GM10248 (cell line): Measurements from ENCODE around the gene ERAP2.

Source experiments
- CTCF ChIA-PET: fragments of 300-600 bp; sonication (Branson Sonifier 250); formaldehyde crosslinking; extraction: SDS; loops from one replicate; lab custom pipeline; 2021; ENCODE audit warnings: antibody characterized with exemption; lab: Yijun Ruan, JAX
- POLR2A ChIA-PET: fragments of 350-650 bp; sonication (Branson Sonifier 250); formaldehyde crosslinking; extraction: SDS; loops from one replicate; lab custom pipeline; 2020; ENCODE audit warnings: antibody characterized with exemption; lab: Yijun Ruan, JAX
- DNase-seq: peaks from one replicate; pipeline ENCODE4 v3.0.0; 2012; ENCODE audit errors: extremely low spot score
- TF ChIP-seq, protein P1 (sequence below): IDR thresholded peaks from 2 replicates; pipeline ENCODE4 v1.5.1; 2012; ENCODE audit warnings: mild to moderate bottlenecking, low read depth; ENCODE audit errors: extremely low read depth, missing control alignments, control extremely low read depth

The ERAP2 gene

DNA sequence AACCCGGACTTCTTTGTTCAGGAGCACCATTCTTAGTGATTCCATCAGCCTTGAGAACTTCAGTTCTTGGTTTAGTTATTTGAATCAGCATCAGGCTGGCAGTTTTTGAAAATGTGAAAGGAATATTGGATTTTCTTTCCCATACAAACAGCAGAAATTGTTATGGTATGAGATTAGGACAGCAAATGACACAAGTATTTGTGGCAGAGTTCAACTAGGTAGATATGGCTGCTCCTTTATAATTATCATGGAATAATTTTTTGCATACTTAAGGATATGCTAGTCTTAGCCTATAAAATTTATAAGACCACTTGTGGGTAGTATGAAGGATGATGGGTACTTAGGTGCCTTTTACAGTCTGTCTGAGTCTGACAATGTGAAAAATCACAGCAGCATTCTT lies 25.5 kb downstream of the ERAP2 start:
- ChIA-PET CTCF (interaction anchor here (0.7 to 3.9 kb wide), 12 partner anchors 9 to 86 kb away, joined by 3 to 25 read pairs (median 4); partner anchors contain the start of gene ERAP2), POLR2A (no interaction called here)
- TF ChIP-seq, protein P1, sequence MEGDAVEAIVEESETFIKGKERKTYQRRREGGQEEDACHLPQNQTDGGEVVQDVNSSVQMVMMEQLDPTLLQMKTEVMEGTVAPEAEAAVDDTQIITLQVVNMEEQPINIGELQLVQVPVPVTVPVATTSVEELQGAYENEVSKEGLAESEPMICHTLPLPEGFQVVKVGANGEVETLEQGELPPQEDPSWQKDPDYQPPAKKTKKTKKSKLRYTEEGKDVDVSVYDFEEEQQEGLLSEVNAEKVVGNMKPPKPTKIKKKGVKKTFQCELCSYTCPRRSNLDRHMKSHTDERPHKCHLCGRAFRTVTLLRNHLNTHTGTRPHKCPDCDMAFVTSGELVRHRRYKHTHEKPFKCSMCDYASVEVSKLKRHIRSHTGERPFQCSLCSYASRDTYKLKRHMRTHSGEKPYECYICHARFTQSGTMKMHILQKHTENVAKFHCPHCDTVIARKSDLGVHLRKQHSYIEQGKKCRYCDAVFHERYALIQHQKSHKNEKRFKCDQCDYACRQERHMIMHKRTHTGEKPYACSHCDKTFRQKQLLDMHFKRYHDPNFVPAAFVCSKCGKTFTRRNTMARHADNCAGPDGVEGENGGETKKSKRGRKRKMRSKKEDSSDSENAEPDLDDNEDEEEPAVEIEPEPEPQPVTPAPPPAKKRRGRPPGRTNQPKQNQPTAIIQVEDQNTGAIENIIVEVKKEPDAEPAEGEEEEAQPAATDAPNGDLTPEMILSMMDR, result no peak
- DNase-seq, result no peak

DNA sequence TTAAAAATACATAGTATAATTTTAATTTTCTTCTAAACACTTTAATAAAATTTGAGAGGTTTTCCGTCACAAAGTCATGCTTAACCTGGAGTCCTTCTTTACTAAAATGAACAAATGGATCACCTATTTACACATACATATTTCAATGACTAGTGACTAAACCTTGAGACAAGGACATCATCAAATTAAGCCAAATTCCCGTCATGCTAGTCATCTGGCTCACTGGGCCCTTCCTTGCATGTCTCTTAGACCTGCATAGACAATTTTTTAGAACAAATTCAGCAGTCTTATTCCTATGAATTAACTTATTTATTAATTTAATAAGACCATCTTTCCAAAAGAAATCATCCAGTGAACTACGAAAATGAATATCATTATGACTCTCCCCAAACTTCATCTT lies 26.6 kb downstream of the ERAP2 start:
- ChIA-PET POLR2A (no interaction called here), CTCF (interaction anchor here (0.7 to 3.9 kb wide), 4 partner anchors 11 to 87 kb away, joined by 3 to 25 read pairs (median 5); no protein-coding TSS in a partner anchor)
- TF ChIP-seq, protein P1, result no peak
- DNase-seq, result no peak

DNA sequence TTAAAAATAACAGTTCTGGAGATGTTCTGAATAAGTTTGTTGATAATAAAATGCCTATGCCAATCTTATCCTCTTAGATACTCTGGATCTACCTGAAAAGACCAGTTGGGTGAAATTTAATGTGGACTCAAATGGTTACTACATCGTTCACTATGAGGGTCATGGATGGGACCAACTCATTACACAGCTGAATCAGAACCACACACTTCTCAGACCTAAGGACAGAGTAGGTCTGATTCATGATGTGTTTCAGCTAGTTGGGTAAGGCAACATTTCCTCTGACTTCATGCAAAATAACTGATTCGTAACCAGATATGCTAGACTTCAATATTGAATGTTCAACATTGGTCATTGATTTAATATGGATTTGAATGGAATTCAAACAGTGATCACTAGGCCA lies 27.0 kb downstream of the ERAP2 start:
- ChIA-PET POLR2A (no interaction called here), CTCF (interaction anchor here (0.8 to 3.9 kb wide), 8 partner anchors 10 to 36 kb away, joined by 3 to 25 read pairs (median 6); partner anchors contain the start of gene ERAP2)
- DNase-seq, result no peak
- TF ChIP-seq, protein P1, result no peak

DNA sequence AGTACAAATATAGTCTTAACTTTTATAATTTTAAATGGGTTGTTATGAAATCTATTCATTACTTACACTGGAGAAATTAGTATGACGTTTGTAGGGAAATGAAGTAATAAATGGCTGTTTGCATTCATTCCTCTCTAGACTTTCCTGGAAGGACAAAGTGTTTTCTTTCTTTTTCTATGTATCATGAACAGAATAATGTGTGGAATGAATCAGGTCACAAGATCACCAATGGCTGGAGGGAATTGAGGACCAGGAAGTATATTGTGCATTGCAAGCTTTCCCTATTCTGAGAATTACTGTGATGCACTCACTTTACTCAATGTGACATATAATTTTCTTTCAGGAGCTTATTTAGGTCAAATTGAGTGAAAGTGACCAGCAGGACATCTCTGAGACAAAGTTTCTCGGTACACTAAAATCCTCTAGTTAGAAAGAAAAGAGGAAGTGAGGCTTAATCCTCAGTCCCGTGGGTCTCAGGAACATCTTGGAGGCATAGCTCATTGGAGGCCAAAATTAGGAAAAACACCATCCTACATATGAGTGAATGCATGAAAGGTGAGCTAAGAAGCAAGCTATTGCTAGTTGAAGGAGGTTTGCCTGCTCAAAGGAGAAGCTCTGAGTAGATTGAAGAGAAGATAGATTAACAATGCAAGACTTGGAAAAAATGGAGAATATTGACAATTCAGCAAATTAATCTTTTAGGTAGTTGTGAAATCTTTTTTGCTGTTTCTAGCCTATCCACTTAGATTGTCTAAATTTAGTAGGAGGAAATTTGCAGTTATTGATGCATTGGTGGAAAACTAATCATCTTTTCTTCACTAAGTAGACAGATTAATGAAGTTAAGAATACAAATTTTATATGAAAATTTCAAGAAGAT lies 28.0 kb downstream of the ERAP2 start:
- ChIA-PET POLR2A (no interaction called here), CTCF (interaction anchor here (0.8 to 2.6 kb wide), 11 partner anchors 10 to 96 kb away, joined by 3 to 10 read pairs (median 5); partner anchors contain the start of gene ERAP2)
- TF ChIP-seq, protein P1, result no peak
- DNase-seq, result no peak

DNA sequence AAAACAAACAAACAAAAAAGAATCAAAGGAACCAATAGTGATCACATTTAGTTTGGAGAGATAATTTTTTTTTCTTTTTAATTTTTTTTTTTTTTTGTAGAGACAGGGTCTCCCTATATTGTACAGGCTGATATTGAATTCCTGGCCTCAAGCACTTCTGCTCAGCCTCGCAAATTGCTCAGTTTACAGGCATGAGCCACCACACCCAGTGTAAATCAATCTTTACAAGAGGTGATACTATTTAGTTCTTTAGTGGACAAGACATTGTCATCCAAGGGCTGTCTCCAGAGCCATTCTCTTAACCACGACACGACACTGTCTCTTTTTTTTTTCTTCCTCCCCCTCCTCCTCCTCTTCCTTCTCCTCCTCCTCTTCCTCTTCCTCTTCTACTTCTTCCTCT lies 29.6 kb downstream of the ERAP2 start:
- DNase-seq, result no peak
- TF ChIP-seq, protein P1, result no peak
- POLR2A ChIA-PET, result no interaction called here
- CTCF ChIA-PET, result interaction anchor here (0.6 to 2.6 kb wide), 4 partner anchors 9 to 37 kb away, joined by 3 to 10 read pairs (median 4); no protein-coding TSS in a partner anchor

DNA sequence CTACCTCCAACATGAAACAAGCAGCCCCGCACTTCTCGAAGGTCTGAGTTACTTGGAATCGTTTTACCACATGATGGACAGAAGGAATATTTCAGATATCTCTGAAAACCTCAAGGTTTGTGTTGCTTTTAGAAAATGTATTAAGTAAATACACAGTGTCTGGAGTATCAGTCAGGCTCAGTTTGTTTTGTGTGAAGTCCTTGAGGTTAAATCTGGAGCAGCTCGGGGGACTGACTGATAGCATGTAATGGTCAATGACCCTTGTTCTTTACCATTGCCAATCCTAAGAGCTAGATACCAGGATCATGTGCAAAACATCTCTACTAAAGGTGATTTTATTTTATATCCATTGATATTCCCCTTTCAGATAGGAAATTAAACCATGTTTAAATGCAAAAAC lies 32.7 kb downstream of the ERAP2 start:
- TF ChIP-seq, protein P1, result no peak
- CTCF ChIA-PET, result interaction anchor here (0.8 to 1.1 kb wide), 3 partner anchors 10 to 40 kb away, joined by 3 to 4 read pairs (median 4); no protein-coding TSS in a partner anchor
- POLR2A ChIA-PET, result no interaction called here
- no peak for DNase-seq
